Endothelial cell of umbilical vein (primary cell): ENCODE data around the gene MBNL2.

ENCODE experiments used
- EZH2 ChIP-seq: IDR thresholded peaks from 2 replicates; pipeline ENCODE4 v1.6.1; 2012; ENCODE audit warnings: borderline replicate concordance, low read depth, mild to moderate bottlenecking, moderate library complexity, low read length, inconsistent platforms; ENCODE audit not compliant: severe bottlenecking
- JUN ChIP-seq: IDR thresholded peaks from 2 replicates; pipeline ENCODE4 v1.6.1; 2011; ENCODE audit warnings: borderline replicate concordance, low read depth; ENCODE audit not compliant: insufficient read length, insufficient read depth
- MYC ChIP-seq: IDR thresholded peaks from one replicate; pipeline ENCODE4 v1.6.1; 2011; ENCODE audit warnings: mild to moderate bottlenecking, low read depth, low read length
- POLR2A ChIP-seq: IDR thresholded peaks from 2 replicates; pipeline ENCODE4 v1.6.1; 2012; ENCODE audit warnings: low read depth, mild to moderate bottlenecking, control low read depth, low read length
- POLR2AphosphoS5 ChIP-seq: IDR thresholded peaks from 2 replicates; pipeline ENCODE4 v1.6.1; 2012; ENCODE audit warnings: low read depth, mild to moderate bottlenecking, control low read depth, low read length, moderate library complexity; ENCODE audit not compliant: insufficient read depth
- TF ChIP-seq, protein P1 (sequence below), 2 donors: IDR thresholded peaks; 1 replicate in 1 of 2; 2 replicates in 1 of 2; pipeline ENCODE4 v1.5.1; 2011; ENCODE audit warnings: low read length in 2 of 2, mild to moderate bottlenecking in 2 of 2, moderate library complexity in 2 of 2, control low read depth in 1 of 2, inconsistent platforms in 1 of 2, low read depth in 1 of 2; ENCODE audit not compliant: insufficient read depth in 1 of 2; ENCODE audit errors: extremely low read depth in 1 of 2
- TF ChIP-seq, protein P2 (sequence below): IDR thresholded peaks from 2 replicates; pipeline ENCODE4 v1.6.1; 2011; ENCODE audit not compliant: insufficient read depth, insufficient read length

DNA sequence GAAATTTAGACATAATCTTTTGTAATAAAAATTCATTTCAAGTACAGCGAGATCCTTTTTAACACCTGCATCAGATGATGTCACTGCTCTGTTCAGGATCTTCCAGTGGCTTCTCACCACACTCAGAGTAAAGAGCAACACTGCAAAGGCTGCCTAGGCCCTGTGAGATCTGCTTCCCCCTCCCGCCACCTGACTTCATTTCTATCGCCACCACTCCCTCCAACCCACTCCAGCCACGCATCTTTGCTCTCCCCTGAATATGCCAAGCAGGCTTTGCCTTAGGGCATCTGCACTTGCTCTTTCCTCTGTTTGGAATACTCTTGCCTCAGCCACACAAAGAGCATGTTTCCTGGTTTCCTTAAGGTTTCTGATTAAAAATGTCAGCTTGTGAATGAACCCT, 58.3 kb downstream of the MBNL2 start:
- TF ChIP-seq, protein P1, sequence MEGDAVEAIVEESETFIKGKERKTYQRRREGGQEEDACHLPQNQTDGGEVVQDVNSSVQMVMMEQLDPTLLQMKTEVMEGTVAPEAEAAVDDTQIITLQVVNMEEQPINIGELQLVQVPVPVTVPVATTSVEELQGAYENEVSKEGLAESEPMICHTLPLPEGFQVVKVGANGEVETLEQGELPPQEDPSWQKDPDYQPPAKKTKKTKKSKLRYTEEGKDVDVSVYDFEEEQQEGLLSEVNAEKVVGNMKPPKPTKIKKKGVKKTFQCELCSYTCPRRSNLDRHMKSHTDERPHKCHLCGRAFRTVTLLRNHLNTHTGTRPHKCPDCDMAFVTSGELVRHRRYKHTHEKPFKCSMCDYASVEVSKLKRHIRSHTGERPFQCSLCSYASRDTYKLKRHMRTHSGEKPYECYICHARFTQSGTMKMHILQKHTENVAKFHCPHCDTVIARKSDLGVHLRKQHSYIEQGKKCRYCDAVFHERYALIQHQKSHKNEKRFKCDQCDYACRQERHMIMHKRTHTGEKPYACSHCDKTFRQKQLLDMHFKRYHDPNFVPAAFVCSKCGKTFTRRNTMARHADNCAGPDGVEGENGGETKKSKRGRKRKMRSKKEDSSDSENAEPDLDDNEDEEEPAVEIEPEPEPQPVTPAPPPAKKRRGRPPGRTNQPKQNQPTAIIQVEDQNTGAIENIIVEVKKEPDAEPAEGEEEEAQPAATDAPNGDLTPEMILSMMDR (IDR thresholded peaks at IDR 0.05; ENCODE audit: extremely low read depth in 1 of 2, insufficient read depth in 1 of 2, low read depth in 1 of 2, low read length in 2 of 2): no peak
- TF ChIP-seq MYC (no peak), EZH2 (no peak), POLR2AphosphoS5 (no peak), POLR2A (no peak), JUN (no peak)
- TF ChIP-seq, protein P2, sequence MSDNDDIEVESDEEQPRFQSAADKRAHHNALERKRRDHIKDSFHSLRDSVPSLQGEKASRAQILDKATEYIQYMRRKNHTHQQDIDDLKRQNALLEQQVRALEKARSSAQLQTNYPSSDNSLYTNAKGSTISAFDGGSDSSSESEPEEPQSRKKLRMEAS: no peak
